ENCODE data around the gene AKR7A2. TPM values are rescaled to one million over a fixed set of nuclear protein-coding genes. Genes with fewer than 3 reads are reported as not detected.
A peak's percentile ranks its signal among the peaks of the same experiment; 100 is the strongest.

Gene AKR7A2
- polyA plus RNA-seq, 3 donors, result 19.5 to 117 (median 89.3) TPM

- H3K27ac ChIP-seq (ENCODE audit: low read depth in 1 of 2, low read length in 2 of 2), result no peak overlapping the region
- H3K9me3 ChIP-seq (replicated peaks in 1 of 2; ENCODE audit: control insufficient read depth in 1 of 2, insufficient read depth in 1 of 2, low read length in 2 of 2), result no peaks in the 10 kb centered on the region
- no peaks in the 10 kb centered on the region for H3K27me3 ChIP-seq (ENCODE audit: control insufficient read depth in 2 of 2, insufficient read depth in 2 of 2, low read length in 2 of 2)
- H3K9ac ChIP-seq (ENCODE audit: insufficient read depth, low read length, poor library complexity, severe bottlenecking), result no peak overlapping the region
- H3K36me3 Mint-ChIP-seq, result peaks cover 44 to 76% of the 10 kb centered on the region in 2 donors
- H3K79me2 ChIP-seq (ENCODE audit: insufficient read depth, low read length), result peaks cover 3% of the 10 kb centered on the region
- peaks cover 59 to 84% of the 10 kb centered on the region in 2 donors for H3K36me3 ChIP-seq (replicated peaks in 1 of 2; ENCODE audit: control insufficient read depth in 1 of 2, insufficient read depth in 2 of 2, low read length in 2 of 2)
- TF ChIP-seq CTCF (IDR thresholded peaks at IDR 0.05), result no peak
- H3K4me1 Mint-ChIP-seq, result no peaks in the 10 kb centered on the region
- intact Hi-C loops (cut with micrococcal nuclease), result no loop called here
- H3K9me3 Mint-ChIP-seq, result no peaks in the 10 kb centered on the region
- DNase-seq, result no peak
- H3K4me3 Mint-ChIP-seq, result no peak overlapping the region
- peaks cover under 1% of the 10 kb centered on the region for H4K20me1 ChIP-seq (ENCODE audit: insufficient read depth, low read length)
- no peak overlapping the region for H3K4me3 ChIP-seq (replicated peaks in 1 of 3; ENCODE audit: low read depth in 2 of 3, low read length in 3 of 3)
- H3K27ac Mint-ChIP-seq, result no peak overlapping the region
- no peak overlapping the region for H3K4me2 ChIP-seq (replicated peaks; ENCODE audit: extremely low read depth, low read length, poor library complexity, severe bottlenecking)
- peaks cover 0 to 1% (median 0%) of the 10 kb centered on the region in 3 donors for H3K27me3 Mint-ChIP-seq (ENCODE audit: low read depth in 3 of 3)
- over 99% methylated on average over 10 of the region's 18 CpGs for WGBS (ENCODE audit: insufficient coverage)
- H2AFZ ChIP-seq (ENCODE audit: insufficient read depth, low read depth, low read length, poor library complexity, severe bottlenecking), result no peak overlapping the region
- H3K4me1 ChIP-seq (ENCODE audit: control insufficient read depth in 1 of 2, insufficient read depth in 2 of 2, low read length in 2 of 2), result peaks cover 0 to 7% of the 10 kb centered on the region in 2 donors
Observed at GRCh38 chr1:19328486-19328885, 16.5 kb upstream of the AKR7A2 start.

- Histone ChIP-seq H3K4me3 (replicated peaks in 1 of 3; ENCODE audit: low read depth in 2 of 3, low read length in 3 of 3) (no peak overlapping the region), H3K9me3 (replicated peaks in 1 of 2; ENCODE audit: control insufficient read depth in 1 of 2, insufficient read depth in 1 of 2, low read length in 2 of 2) (no peaks in the 10 kb centered on the region), H3K27ac (ENCODE audit: low read depth in 1 of 2, low read length in 2 of 2) (no peak overlapping the region), H3K79me2 (ENCODE audit: insufficient read depth, low read length) (peaks cover 10% of the 10 kb centered on the region), H3K4me2 (replicated peaks; ENCODE audit: extremely low read depth, low read length, poor library complexity, severe bottlenecking) (no peak overlapping the region), H3K27me3 (ENCODE audit: control insufficient read depth in 2 of 2, insufficient read depth in 2 of 2, low read length in 2 of 2) (no peaks in the 10 kb centered on the region), H3K4me1 (ENCODE audit: control insufficient read depth in 1 of 2, insufficient read depth in 2 of 2, low read length in 2 of 2) (peaks cover 4 to 10% of the 10 kb centered on the region in 2 donors), H2AFZ (ENCODE audit: insufficient read depth, low read depth, low read length, poor library complexity, severe bottlenecking) (no peak overlapping the region), H4K20me1 (ENCODE audit: insufficient read depth, low read length) (no peaks in the 10 kb centered on the region), H3K9ac (ENCODE audit: insufficient read depth, low read length, poor library complexity, severe bottlenecking) (no peak overlapping the region), H3K36me3 (replicated peaks in 1 of 2; ENCODE audit: control insufficient read depth in 1 of 2, insufficient read depth in 2 of 2, low read length in 2 of 2) (peaks cover 60 to 86% of the 10 kb centered on the region in 2 donors)
- 78% methylated on average over 3 of the region's 9 CpGs for WGBS (ENCODE audit: insufficient coverage)
- DNase-seq, result no peak
- Mint-ChIP-seq H3K9me3 (no peaks in the 10 kb centered on the region), H3K4me3 (no peak overlapping the region), H3K27me3 (ENCODE audit: low read depth in 3 of 3) (peaks cover 0 to 1% (median 0%) of the 10 kb centered on the region in 3 donors), H3K36me3 (peaks cover 50 to 82% of the 10 kb centered on the region in 2 donors), H3K27ac (peak overlapping the region in 2 of 7 donors; percentile 41 to 64), H3K4me1 (peaks cover 3% of the 10 kb centered on the region)
- intact Hi-C loops (cut with micrococcal nuclease), result no loop called here
- no peak for TF ChIP-seq CTCF (IDR thresholded peaks at IDR 0.05)
Observed at GRCh38 chr1:19327736-19328135, 15.8 kb upstream of the AKR7A2 start.
